ENCODE data around the gene COX10. TPM values are rescaled to one million over a fixed set of nuclear protein-coding genes. Genes with fewer than 3 reads are reported as not detected.

The COX10 gene
- total RNA-seq, 1 donor from 2014 or later = 13.8 TPM

DNA sequence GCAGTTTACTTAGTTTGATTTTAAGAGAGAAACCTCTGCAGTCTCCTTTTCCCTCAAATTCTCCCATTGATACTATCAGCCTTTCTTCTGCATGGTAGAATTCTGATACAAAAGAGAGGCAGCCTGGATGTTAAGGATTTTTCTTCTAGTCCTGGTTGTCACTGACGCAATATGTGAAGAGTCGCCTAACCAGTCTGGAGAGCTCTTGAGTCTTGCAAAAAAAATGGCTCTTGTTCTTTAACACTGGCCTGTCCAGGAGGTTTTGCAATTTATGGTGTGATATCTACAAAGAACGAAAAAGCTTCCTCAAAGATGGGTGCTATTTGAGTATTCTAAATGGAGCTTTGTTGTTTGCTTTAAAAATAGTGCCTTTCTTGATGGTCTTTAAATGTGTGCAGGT lies 28.9 kb downstream of the COX10 start:
- DNase-seq (no peak), ATAC-seq (peak; percentile 56 to 75)
- intact Hi-C loops (cut with DNase I) = no loop called here
- no peak for TF ChIP-seq CTCF (IDR thresholded peaks at IDR 0.05)
- Histone ChIP-seq H3K27me3 (ENCODE audit: low read depth) (no peaks in the 10 kb centered on the region), H3K9me3 (no peaks in the 10 kb centered on the region), H3K36me3 (peaks cover 4% of the 10 kb centered on the region), H3K27ac (no peak overlapping the region), H3K4me3 (no peak overlapping the region), H3K4me1 (peaks cover 6% of the 10 kb centered on the region)

DNA sequence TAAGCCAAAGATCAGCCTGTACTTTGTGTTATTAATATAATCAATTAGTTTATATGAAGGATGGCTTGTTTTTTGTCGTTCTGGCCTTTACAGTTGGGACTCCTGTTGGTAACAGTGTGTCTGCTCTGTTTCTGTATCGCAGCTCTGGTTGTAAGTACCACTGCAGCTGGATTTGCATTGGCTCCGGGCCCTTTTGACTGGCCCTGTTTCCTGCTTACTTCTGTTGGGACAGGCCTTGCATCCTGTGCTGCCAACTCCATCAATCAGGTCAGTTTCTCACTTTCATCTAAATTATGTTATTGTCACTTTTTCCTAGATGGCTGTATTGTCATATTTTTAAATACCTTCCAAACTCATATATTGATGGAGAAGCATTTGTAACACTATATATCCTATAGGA lies 32.7 kb downstream of the COX10 start:
- Histone ChIP-seq H3K4me3 (no peak overlapping the region), H3K36me3 (peaks cover 4% of the 10 kb centered on the region), H3K27me3 (ENCODE audit: low read depth) (no peaks in the 10 kb centered on the region), H3K4me1 (peaks cover 6% of the 10 kb centered on the region), H3K27ac (no peak overlapping the region), H3K9me3 (no peaks in the 10 kb centered on the region)
- no peak for TF ChIP-seq CTCF (IDR thresholded peaks at IDR 0.05)
- intact Hi-C loops (cut with DNase I) = no loop called here
- ATAC-seq (no peak), DNase-seq (no peak)

DNA sequence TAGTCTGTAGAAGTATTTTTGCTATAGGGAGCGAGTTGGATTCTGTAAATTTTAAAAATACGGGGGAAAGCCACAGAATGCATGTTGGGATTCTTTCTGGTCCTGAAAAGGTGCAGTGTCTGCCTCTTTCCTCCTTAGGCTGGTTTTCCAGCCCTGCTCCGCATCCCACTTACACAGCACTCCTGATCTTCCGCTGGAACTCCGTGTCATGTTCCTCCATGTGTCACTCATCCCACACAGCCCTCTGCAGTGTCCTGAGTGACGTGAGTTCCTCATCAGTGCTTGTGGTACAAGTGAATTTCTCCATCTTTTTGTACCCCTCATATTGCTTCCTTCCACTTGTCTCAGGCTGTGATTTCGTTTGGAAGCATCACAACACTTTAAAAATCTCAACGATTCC lies 34.5 kb downstream of the COX10 start:
- ATAC-seq (no peak), DNase-seq (no peak)
- H3K4me1 ChIP-seq = peaks cover 3% of the 10 kb centered on the region
- H3K36me3 ChIP-seq = peaks cover 4% of the 10 kb centered on the region
- no peak for TF ChIP-seq CTCF (IDR thresholded peaks at IDR 0.05)
- H3K27ac ChIP-seq = no peak overlapping the region
- no peaks in the 10 kb centered on the region for H3K9me3 ChIP-seq
- no peak overlapping the region for H3K4me3 ChIP-seq
- intact Hi-C loops (cut with DNase I) = no loop called here
- no peaks in the 10 kb centered on the region for H3K27me3 ChIP-seq (ENCODE audit: low read depth)

DNA sequence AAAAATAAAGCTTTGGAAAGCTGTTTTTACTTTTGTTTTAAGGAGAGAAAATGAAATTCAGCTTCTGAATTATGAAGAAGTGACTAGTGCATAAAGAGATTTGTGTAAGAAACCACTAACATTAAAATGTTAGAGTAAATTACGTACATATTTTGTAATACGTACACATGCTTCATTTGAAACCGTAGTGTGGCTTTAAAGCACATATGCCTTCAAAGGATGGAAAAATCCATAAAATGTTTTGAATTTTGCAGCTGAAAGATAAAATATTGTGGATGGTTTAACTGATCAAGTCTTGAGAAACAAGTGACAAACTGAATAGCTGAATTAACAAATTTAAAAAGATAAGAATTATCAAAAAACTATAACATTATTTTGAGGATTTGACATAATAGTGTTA lies 35.4 kb downstream of the COX10 start:
- no peak for TF ChIP-seq CTCF (IDR thresholded peaks at IDR 0.05)
- Histone ChIP-seq H3K4me1 (no peaks in the 10 kb centered on the region), H3K9me3 (no peaks in the 10 kb centered on the region), H3K27me3 (ENCODE audit: low read depth) (no peaks in the 10 kb centered on the region), H3K36me3 (peaks cover 4% of the 10 kb centered on the region), H3K27ac (no peak overlapping the region), H3K4me3 (no peak overlapping the region)
- intact Hi-C loops (cut with DNase I) = no loop called here
- no peak for DNase-seq
- ATAC-seq = no peak

- H3K27ac ChIP-seq = no peak overlapping the region
- no peaks in the 10 kb centered on the region for H3K36me3 ChIP-seq
- no peak for TF ChIP-seq CTCF (IDR thresholded peaks at IDR 0.05)
- DNase-seq (no peak), ATAC-seq (no peak)
- intact Hi-C loops (cut with DNase I) = no loop called here
- H3K4me3 ChIP-seq = no peak overlapping the region
- H3K9me3 ChIP-seq = no peaks in the 10 kb centered on the region
- no peaks in the 10 kb centered on the region for H3K27me3 ChIP-seq (ENCODE audit: low read depth)
- no peaks in the 10 kb centered on the region for H3K4me1 ChIP-seq
Measured at GRCh38 chr17:14107889-14108288, 38.6 kb downstream of the COX10 start.

GRCh38 chr17:14112407-14112806 lies 43.1 kb downstream of the COX10 start:
- TF ChIP-seq CTCF (IDR thresholded peaks at IDR 0.05) = no peak
- ATAC-seq (no peak), DNase-seq (no peak)
- H3K9me3 ChIP-seq = no peaks in the 10 kb centered on the region
- H3K4me1 ChIP-seq = no peaks in the 10 kb centered on the region
- H3K36me3 ChIP-seq = no peaks in the 10 kb centered on the region
- no peak overlapping the region for H3K27ac ChIP-seq
- H3K27me3 ChIP-seq (ENCODE audit: low read depth) = no peaks in the 10 kb centered on the region
- intact Hi-C loops (cut with DNase I) = no loop called here
- H3K4me3 ChIP-seq = no peak overlapping the region
